GM21529 (cell line): Measurements from ENCODE around the gene TTBK1.
A peak's percentile ranks its signal among the peaks of the same experiment; 100 is the strongest.

Experiments used
- ATAC-seq: cut with Tn5 transposase; IDR thresholded peaks from one replicate; pipeline ENCODE4 v1.9.1; 2021; ENCODE audit not compliant: unreplicated experiment

The TTBK1 gene

DNA sequence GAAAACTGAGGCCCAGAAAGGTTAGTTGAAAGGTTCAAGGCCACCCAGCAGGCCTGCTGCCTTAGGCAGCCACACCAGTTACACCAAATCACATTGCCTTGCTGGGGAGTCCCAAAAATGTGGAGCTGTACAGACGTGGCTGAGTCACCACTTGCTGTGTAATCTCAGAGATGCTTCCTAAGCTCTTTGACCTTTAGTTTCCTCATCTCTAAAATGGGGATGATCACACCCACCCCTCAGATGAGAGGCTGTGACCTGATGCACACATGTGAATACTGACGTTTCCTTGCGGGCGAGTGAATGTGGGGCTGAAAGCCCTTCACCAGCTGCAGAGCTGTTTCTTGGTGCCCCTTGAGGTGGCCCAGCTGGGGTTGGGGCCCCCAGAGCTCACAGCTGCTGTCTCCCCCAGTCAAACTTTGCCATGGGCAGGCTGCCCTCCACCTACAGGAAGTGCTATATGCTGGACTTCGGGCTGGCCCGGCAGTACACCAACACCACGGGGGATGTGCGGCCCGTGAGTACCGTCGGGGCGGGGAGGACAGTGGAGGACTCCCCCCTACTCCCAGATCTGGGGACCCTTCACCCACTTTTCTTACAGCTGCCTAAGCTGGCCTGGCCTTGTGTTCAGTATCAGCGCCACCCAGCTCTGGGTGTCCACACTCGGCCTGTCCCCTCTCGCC is 11.0 kb downstream of the TTBK1 start:
- ATAC-seq: no peak

DNA sequence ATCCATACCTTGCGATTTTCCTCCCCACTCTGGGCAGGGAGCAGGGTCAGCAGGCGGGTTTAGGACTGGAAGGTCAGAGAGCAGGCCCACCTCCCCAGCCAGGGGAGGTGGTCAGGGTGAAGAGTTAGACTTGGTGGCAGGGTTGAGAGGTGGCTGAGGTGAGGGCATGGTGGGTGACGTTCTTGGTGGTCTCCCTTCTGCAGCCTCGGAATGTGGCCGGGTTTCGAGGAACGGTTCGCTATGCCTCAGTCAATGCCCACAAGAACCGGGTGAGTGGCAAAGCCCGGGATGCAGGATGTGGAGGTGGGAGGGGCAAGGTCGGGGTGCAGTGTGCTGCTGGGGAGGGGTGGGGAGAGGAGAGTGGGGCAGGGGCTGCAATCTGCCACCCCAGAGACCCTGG is 11.6 kb downstream of the TTBK1 start:
- ATAC-seq: no peak

DNA sequence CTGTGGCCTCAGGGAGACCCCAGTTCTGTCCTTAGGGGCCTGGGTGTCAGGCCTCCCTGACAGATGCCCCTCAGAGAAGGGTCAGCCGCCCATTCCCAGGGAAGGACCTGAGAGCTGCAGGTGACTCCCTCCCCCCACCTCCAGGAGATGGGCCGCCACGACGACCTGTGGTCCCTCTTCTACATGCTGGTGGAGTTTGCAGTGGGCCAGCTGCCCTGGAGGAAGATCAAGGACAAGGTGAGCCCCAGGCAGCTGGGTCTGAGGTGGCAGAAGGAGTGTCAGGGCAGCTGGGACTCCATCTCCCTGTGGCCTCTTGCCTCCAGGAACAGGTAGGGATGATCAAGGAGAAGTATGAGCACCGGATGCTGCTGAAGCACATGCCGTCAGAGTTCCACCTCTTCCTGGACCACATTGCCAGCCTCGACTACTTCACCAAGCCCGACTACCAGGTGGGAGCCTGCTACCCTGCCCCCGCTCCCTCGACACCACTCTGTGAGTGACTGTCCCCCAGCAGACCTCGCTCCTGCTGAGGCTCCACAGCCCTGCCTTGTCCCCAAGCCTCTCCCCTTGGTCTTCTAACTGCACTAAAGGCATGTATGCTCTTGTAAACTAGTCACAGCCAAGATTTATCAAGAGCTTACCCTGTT is 12.2 kb downstream of the TTBK1 start:
- no peak for ATAC-seq

DNA sequence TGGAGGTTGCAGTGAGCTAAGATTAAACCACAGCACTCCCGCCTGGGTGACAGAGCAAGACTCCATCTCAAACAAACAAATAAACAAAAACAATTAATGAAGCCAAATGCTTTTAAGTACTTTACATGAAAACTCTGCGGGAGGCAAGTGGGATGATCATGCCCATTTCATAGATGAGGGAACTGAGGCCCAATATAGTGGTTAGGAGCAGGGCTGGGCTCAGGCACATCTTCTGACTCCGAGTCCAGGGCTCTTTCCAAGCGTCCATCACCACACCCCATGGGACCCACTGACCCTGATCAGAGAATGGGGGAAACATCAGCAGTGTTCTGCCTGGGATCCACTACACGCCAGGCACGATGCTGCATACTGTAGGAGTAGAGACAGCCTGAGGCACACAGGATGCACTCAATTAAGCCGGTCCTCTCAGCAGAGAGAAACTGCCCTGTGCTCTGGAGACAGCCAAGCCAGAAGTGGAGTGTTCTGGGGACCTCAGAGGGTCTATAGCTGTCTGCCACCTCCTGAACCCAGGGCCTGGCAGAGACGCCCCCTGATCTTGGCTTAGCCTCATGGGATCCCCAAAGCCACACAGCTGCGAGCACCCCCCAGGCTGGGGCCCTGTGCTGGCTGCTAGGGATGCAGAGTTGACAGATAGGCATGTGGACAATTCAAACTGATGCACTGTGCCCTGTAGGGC is 13.5 kb downstream of the TTBK1 start:
- ATAC-seq: no peak

DNA sequence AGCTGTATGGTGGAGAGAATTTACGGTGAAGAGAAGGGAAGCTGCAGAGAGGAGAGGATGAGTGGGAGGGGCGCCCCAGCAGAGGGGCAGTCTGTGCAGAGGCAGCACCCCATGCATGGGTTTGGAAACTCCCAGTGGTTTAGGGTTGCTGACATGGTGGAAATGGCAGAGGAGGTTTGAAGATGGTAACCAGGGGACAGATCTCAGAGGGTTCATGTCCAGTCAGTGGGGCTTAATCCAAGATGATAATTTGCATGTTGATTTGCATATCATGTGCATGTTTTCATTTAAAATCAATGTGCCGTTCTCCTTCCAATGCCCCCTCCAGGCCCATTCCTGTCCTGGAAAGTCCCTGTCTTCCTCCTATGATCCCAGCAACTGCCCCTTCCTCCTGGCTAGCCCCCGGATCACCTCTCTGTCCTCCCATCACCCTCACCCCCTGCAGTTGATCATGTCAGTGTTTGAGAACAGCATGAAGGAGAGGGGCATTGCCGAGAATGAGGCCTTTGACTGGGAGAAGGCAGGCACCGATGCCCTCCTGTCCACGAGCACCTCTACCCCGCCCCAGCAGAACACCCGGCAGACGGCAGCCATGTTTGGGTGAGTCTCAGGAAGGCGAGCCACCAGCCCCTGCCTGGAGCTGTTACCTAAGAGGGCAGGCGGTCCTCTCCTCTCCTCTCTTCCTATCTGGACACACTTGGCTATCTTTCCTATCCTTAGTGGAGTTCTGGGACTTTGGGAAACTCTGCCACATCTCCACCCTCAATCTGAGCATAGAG is 14.3 kb downstream of the TTBK1 start:
- ATAC-seq: no peak

GRCh38 chr6:43258180-43258579 is 14.9 kb downstream of the TTBK1 start:
- ATAC-seq: no peak

GRCh38 chr6:43258807-43259686 is 15.8 kb downstream of the TTBK1 start:
- ATAC-seq: no peak

DNA sequence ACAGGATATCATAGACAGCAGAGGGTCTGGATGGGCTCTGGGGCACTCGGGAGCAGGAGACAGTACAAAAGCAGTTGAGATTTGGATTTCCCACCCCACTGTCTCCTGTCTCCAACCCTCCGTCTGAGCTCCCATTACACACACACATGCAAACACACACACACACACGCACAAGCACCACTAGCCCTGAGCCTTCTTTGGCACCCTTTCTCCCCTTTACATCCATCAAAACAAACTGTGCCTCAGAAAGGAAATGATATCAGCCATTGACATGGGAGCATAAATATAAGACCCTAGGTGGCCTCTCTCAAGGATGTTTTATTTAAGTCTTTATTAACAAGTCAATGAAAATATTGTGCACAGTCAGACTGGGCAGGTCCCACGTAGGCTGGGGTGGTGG is 17.5 kb downstream of the TTBK1 start:
- ATAC-seq: no peak

DNA sequence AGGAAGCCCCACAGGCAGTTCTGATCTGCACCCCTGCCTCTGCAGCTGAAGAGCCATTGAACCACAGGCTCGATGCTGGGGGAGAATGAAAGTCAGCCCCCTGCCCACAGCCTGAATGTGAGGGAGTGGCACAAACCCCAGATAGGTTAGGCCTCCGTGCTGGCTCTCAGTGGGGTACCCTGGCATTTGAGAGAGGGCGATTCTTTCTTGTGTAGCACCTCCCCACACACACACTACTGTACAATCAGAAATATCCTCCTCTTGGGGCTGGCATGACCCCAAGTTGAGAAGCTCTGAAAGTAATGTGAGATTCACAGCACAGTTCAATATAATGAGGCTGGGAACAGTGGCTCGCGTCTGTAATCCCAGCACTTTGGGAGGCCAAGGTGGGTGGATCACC is 17.9 kb downstream of the TTBK1 start:
- no peak for ATAC-seq

GRCh38 chr6:43262000-43262779 is 18.9 kb downstream of the TTBK1 start:
- no peak for ATAC-seq

DNA sequence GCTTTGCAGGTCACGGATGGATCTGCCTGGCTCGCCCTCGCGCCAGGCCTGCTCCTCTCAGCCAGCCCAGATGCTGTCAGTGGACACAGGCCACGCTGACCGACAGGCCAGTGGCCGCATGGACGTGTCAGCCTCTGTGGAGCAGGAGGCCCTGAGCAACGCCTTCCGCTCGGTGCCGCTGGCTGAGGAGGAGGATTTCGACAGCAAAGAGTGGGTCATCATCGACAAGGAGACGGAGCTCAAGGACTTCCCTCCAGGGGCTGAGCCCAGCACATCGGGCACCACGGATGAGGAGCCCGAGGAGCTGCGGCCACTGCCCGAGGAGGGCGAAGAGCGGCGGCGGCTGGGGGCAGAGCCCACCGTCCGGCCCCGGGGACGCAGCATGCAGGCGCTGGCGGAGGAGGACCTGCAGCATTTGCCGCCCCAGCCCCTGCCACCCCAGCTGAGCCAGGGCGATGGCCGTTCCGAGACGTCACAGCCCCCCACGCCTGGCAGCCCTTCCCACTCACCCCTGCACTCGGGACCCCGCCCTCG is 19.6 kb downstream of the TTBK1 start:
- ATAC-seq: no peak

GRCh38 chr6:43263314-43264178 is 20.3 kb downstream of the TTBK1 start:
- peak; percentile 83 for ATAC-seq

DNA sequence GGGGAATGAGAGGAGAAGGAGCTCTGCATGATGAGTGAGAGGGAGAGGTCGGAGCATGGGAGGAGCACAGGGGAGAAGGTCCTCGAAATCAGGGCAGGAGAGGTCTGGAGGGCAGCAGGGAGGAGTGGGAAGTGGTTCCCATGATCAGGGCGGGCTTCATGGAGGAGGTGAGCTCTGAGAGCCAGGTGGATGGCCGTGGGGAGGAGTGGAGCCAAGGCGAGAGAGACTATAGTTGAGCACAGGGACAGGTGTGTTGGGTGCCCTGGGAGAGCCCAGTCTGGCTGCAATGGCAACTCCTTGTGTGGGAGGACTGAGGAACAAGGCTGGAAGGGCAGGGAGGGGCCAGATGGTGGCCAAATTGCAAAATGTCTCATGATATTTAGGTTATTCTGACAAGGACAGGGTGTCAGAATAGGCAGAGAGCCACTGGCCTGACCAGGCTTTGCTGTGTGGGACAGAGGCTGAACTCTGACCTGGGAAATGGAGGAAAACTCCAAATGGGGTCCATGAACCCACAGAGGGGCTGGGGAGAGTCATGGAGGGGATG is 21.4 kb downstream of the TTBK1 start:
- no peak for ATAC-seq

GRCh38 chr6:43265564-43265963 is 22.3 kb downstream of the TTBK1 start:
- no peak for ATAC-seq

GRCh38 chr6:43267619-43268354 is 24.5 kb downstream of the TTBK1 start:
- ATAC-seq: no peak

DNA sequence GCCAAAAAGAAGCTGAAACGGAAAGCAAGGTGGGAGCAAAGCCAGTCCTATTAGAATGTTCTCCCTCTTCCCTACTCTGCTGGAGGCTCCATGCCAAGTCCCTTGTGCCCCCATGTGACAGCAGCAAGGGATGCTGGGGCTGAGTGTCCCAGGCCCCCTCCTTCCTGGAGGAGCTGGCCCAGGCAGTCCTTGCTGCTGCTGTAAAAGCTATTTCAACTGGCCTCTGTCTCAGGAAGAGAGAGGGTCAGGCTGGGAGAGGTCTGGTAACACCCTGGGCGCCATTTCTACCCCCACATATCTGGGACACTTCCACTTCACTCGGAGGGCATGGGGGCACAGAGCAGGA is 25.0 kb downstream of the TTBK1 start:
- no peak for ATAC-seq

DNA sequence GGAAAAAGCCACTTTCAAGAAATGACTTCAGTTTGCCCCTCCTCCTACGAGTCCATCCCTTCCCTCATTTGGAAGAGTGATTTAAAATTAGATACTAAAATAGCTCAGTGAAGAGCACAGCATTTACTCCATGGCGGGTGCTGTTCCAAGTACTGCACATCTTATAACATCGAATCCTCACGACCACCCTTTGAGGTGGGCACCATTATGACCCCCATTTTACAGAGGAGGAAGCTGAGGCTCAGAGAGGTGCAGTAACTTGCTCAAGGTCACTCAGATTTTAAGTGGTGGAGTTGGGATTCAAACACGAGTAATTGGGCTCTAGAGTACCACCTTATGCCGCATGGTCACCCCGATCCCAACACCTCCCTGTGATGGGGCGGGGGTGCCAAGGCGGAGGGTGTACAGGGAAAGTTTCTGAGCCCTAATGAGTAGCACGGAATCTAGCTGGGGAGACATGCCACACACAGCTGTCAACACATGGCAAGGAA is 25.5 kb downstream of the TTBK1 start:
- no peak for ATAC-seq
